ENCODE data around the gene SUSD1. TPM values are rescaled to one million over a fixed set of nuclear protein-coding genes. Genes with fewer than 3 reads are reported as not detected.

Gene SUSD1
- total RNA-seq, 1 experiment from 2014 or later: 19.5 TPM

DNA sequence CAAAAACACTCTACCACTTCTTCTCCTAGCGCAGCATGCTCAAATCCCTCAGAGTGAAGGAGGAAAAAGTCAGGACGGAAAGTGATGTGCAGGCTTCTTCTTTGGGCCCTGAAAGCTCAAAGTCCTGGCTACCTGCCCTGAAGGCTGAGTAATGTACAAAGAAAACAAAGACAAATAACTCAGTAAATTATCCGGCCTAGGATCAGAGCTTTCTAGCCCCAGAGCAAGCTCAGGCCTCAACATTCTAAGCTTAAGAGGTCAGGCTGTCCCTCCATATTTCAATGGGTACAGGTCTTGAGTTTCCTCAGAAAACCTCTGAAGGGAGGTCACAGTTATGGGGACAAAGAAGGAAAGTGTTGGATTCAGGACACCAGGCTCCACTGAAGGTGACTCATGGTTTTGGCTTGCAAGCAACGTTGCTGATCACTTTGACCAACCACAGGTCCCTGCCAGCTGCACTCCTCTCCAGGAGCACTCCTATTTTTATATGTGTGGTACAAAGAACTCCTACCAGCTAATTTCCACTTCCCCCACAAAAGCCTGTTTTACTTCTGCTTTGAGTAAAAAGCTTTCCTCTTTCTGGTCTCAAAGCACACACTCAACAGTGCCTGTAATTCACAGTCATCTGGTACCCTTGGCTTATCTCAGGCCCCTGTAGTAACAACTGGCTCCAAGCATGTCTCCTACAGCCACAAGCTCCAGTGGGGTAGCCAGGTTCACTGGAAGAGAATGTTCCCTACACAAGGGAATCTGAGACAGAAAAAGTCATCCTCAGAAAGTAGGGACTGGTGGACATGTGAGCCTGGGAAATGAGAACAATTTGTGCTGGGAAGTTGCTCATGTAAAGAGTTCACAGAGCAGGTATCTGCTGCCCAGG, 162.8 kb downstream of the SUSD1 start:
- Histone ChIP-seq H3K9me3 (replicated peaks) (0 out of 2 replicates have a peak, but pooled peaks cover 6% of the 10 kb centered on the region), H3K27ac (peak overlapping the region; percentile 84), H3K36me3 (no peaks in the 10 kb centered on the region), H3K4me1 (peaks cover 34% of the 10 kb centered on the region), H3K4me3 (no peak overlapping the region), H3K27me3 (no peaks in the 10 kb centered on the region)
- peak; percentile 90 for DNase-seq

DNA sequence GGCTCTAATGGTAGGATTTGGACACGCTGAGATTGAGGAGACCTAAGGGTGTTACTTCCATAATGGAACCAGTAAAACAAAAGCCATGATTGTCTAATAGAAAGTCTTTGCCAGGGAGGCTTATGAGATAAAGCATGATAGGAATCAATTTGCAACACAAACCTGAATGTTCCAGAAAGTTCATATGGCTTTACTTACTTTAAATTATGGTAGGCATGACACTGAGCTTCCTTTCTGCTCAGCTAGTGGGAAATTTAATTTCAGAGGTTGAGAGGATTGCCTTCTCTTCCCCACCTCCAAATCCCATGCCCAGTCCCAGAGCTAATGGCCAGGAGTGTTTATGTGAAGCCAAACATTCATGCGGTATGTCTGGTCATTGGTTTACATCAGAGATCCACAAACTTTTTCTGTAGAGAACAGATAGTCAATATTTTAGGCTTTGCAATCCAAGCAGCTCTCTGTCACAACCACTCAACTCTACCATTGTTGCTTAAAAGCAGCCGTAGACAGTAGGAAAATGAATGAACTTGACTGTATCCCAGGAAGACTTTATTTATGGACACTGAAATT, 164.0 kb downstream of the SUSD1 start:
- 0 out of 2 replicates have a peak, but pooled peaks cover 6% of the 10 kb centered on the region for H3K9me3 ChIP-seq (replicated peaks)
- H3K4me3 ChIP-seq: no peak overlapping the region
- peaks cover 34% of the 10 kb centered on the region for H3K4me1 ChIP-seq
- no peak overlapping the region for H3K27ac ChIP-seq
- no peaks in the 10 kb centered on the region for H3K27me3 ChIP-seq
- DNase-seq: no peak
- H3K36me3 ChIP-seq: no peaks in the 10 kb centered on the region

DNA sequence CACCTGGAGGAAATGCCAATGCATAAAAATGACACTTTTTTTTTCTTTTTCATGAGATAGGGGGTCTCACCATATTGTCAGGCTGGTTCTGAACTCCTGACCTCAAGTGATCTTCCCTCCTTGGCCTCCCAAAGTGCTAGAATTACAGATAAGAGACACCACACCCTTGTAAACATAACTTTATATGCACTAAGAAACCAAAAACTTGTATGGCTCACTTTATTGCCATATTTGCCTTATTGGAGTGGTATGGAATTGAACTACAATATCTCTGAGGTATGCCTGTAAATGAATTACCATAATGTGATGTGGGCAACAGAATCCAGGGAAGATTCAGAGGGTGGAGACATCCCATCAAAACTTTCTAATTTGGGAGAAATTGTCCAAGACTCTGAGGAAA, 164.6 kb downstream of the SUSD1 start:
- Histone ChIP-seq H3K9me3 (replicated peaks) (0 out of 2 replicates have a peak, but pooled peaks cover 6% of the 10 kb centered on the region), H3K27ac (no peak overlapping the region), H3K36me3 (no peaks in the 10 kb centered on the region), H3K4me1 (peaks cover 34% of the 10 kb centered on the region), H3K4me3 (no peak overlapping the region), H3K27me3 (no peaks in the 10 kb centered on the region)
- DNase-seq: no peak

DNA sequence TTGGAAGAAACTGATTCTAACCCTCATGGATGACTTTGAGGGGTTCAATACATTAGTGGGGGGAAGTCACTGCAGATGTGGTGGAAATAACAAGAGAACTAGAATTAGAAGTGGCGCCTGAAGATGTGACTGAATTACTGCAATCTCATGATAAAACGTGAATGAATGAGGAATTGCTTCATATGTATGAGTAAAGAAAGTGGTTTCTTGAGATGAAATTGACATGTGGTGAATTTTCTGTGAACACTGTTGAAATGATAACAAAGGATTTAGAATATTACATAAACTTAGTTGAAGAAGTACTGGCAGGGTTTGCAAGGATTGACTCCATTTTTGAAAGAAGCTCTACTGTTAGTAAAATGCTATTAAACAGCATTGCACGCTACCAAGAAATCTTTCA, 165.4 kb downstream of the SUSD1 start:
- H3K27me3 ChIP-seq: no peaks in the 10 kb centered on the region
- no peak overlapping the region for H3K4me3 ChIP-seq
- H3K36me3 ChIP-seq: no peaks in the 10 kb centered on the region
- DNase-seq: no peak
- no peak overlapping the region for H3K27ac ChIP-seq
- H3K9me3 ChIP-seq (replicated peaks): 0 out of 2 replicates have a peak, but pooled peaks cover 6% of the 10 kb centered on the region
- peaks cover 34% of the 10 kb centered on the region for H3K4me1 ChIP-seq

DNA sequence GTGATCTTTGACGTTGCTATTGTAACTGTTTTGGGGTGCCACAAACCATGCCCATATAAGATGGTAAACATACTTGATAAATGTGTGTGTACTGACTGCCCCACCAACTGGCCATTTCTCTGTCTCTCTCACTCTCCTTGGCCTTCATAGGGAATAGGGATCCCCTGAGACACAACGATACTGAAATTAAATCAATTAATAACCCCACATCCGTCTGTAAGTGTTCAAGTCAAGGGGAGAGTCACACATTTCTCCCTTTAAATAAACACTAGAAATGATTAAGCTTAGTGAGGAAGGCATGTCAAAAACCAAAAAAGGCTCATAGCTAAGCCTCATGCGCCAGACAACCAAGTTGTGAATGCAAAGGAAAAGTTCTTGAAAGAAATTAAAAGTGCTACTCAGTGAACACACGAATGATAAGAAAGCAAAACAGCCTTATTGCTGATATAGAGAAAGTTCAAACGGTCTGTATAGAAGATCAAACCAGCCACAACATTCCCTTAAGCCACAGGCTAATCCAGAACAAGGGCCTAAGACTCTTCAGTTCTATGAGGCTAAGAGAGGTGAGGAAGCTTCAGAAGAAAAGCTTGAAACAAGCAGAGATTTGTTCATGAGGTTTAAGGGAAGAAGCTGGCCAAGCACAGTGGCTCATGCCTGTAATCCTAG, 167.4 kb downstream of the SUSD1 start:
- H3K4me3 ChIP-seq: no peak overlapping the region
- H3K27ac ChIP-seq: no peak overlapping the region
- H3K27me3 ChIP-seq: no peaks in the 10 kb centered on the region
- peaks cover 29% of the 10 kb centered on the region for H3K4me1 ChIP-seq
- peak in 1 of 2 experiments; percentile 37 for DNase-seq
- H3K9me3 ChIP-seq (replicated peaks): 0 out of 2 replicates have a peak, but pooled peaks cover 6% of the 10 kb centered on the region
- no peaks in the 10 kb centered on the region for H3K36me3 ChIP-seq

DNA sequence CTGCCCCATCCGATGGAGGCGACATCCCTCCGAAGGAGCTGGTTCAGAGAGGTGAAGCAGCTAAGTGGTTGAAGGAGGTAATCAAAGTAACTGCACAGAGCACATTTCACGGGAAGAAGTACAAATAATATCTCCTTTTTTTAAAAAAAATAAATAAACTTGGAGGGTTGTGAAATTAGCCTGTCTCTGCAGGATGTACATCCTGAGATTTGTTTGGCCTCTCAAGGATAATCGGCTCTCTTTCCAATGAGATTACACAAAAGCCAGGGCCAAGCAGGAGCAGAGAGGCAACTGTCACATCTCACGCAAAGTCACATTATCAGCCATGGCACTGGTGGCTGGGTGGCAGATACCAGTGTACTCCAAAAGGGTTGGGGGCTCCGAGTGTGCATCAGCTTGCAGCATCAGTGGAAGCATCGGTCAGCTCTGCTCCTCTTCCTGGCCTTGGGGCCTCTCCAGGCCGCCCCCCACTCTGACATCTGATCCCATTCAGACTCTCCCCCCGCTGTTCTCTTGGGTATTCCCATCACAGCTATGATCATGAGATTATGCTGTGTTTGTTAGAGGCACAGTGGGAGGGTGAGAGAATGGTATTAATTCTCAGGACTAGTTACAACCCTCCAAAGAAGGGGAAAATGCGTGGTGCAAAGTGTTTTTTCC, 168.6 kb downstream of the SUSD1 start:
- H3K4me3 ChIP-seq: no peak overlapping the region
- H3K36me3 ChIP-seq: no peaks in the 10 kb centered on the region
- H3K27ac ChIP-seq: no peak overlapping the region
- H3K27me3 ChIP-seq: no peaks in the 10 kb centered on the region
- peaks cover 19% of the 10 kb centered on the region for H3K4me1 ChIP-seq
- DNase-seq: no peak
- H3K9me3 ChIP-seq (replicated peaks): 0 out of 2 replicates have a peak, but pooled peaks cover 6% of the 10 kb centered on the region

DNA sequence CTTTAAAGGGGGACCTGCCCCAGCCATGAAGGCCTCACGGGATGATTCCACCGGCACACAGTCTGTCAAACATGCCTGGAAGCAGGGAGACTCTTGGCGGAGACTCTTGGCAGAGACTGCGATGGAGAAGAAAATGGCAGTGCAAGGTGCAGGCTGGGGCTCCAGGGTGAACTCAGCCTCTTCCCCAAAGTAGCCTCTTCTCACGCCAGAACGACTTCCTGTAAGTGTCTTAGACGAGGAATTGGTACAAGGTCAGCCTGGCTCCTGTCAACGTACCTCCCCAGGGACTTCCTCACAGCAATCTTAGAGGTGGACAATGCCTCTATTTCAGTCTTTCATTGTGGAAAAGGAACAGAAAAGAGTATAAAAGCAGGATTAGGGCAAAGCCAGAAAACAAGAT, 169.2 kb downstream of the SUSD1 start:
- peaks cover 14% of the 10 kb centered on the region for H3K4me1 ChIP-seq
- no peaks in the 10 kb centered on the region for H3K36me3 ChIP-seq
- no peak overlapping the region for H3K4me3 ChIP-seq
- no peak overlapping the region for H3K27ac ChIP-seq
- no peaks in the 10 kb centered on the region for H3K27me3 ChIP-seq
- H3K9me3 ChIP-seq (replicated peaks): 0 out of 2 replicates have a peak, but pooled peaks cover 2% of the 10 kb centered on the region
- no peak for DNase-seq

DNA sequence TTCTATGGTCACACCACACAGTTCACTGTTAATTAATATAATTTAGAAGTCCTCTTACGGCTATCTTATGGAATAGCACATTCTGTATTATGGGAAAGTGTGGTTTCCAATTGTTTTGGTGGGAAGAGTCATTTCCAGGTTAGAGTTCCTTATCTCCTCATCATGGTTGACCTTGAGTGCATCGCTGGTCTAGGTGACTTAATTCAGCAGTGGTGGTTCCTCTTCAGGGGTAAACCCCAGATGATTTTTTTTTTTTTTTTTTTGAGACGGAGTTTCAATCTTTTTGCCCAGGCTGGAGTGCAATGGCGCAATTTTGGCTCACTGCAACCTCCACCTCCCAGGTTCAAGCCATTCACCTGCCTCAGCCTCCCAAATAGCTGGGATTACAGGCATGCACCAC, 171.6 kb downstream of the SUSD1 start:
- Histone ChIP-seq H3K4me3 (no peak overlapping the region), H3K4me1 (peaks cover 9% of the 10 kb centered on the region), H3K27ac (peak overlapping the region; percentile 41), H3K27me3 (no peaks in the 10 kb centered on the region), H3K9me3 (replicated peaks) (no peaks in the 10 kb centered on the region), H3K36me3 (no peaks in the 10 kb centered on the region)
- no peak for DNase-seq

DNA sequence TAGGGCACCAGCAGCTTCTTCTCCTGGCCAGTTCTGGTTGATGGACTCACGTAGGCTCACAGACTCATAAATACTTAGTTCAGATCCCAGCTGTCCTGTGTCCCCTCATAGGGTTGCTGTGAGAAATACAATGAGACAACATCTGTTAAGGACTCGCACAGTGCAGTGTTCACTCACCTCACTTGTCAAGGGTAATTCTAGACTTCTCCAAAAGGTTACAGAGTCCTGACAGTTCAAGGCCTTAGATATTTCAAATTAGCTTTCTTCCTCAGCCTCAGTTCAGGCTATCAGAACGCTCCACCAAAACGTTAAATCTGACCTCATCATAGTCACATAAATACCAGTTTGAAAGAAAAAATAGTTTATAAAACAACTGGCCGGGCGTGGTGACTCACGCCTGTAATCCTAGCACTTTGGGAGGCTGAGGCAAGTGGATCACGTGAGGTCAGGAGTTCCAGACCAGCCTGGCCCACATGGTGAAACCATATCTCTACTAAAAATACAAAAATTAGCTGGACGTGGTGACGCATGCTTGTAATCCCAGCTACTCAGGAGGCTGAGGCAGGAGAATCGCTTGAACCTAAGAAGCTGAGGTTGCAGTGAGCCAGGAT, 172.1 kb downstream of the SUSD1 start:
- Histone ChIP-seq H3K4me1 (peaks cover 9% of the 10 kb centered on the region), H3K27ac (peak overlapping the region; percentile 41), H3K36me3 (no peaks in the 10 kb centered on the region), H3K4me3 (no peak overlapping the region), H3K27me3 (no peaks in the 10 kb centered on the region), H3K9me3 (replicated peaks) (no peaks in the 10 kb centered on the region)
- DNase-seq: peak; percentile 47 to 64

DNA sequence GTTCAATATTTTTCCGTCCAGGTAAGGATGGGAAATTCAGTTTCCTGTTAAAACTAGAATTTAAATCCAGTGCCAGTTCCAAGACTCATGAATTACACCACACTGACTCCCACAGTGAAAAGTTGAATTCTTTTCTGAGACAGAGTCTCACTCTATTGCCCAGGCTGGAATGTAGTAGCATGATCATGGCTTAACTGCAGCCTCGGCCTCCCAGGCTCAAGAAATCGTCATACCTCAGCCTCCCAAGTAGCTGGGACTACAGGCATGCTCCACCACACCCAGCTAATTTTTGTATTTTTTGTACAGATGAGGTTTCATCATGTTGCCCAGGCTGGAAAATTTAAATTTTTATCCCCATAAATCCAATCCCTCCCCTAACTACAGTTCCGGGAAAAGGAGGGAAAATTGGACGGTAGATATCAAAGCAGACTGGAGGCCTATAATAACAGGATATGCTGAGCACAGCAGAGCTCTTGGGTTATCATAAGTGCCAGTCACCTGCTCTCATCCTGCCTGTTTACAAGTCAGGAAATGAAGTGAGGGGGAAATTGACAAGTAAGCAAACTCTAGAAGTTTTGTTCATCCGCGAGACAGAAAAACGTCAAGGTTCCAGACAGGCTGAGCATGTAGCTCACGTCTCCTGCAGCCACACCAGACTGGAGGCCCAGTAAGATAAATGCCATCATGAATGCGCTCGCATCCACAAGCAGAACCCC, 172.8 kb downstream of the SUSD1 start:
- no peaks in the 10 kb centered on the region for H3K27me3 ChIP-seq

DNA sequence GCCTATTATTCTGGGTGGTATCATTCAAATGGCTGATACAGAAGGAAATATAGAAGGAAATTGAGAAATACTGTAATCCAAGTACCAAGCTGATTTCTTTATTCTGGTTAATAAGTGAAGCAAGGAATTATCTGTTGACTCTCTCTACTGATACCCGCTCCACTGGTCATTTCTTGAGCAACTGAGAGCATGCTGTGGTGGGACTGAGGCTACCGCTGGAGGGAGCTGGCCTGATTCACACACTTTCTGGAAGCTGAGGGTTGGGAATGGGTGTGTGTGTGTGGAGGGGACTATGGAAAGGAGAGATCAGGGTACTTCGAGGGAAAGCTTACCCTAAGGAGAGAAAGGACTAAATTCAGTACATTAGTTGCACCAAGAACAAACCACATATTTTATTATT, 174.4 kb downstream of the SUSD1 start:
- Histone ChIP-seq H3K27me3 (no peaks in the 10 kb centered on the region), H3K9me3 (replicated peaks) (no peaks in the 10 kb centered on the region; the same call in 1 of the 2 replicates), H3K4me1 (peaks cover 18% of the 10 kb centered on the region), H3K36me3 (no peaks in the 10 kb centered on the region), H3K4me3 (no peak overlapping the region), H3K27ac (no peak overlapping the region)
- DNase-seq: no peak

More for the DNA sequence above, 172.8 kb downstream of the SUSD1 start:
- no peak for DNase-seq
- Histone ChIP-seq H3K9me3 (replicated peaks) (no peaks in the 10 kb centered on the region), H3K4me1 (peaks cover 16% of the 10 kb centered on the region), H3K4me3 (no peak overlapping the region), H3K27ac (peak overlapping the region; percentile 41), H3K36me3 (no peaks in the 10 kb centered on the region)

DNA sequence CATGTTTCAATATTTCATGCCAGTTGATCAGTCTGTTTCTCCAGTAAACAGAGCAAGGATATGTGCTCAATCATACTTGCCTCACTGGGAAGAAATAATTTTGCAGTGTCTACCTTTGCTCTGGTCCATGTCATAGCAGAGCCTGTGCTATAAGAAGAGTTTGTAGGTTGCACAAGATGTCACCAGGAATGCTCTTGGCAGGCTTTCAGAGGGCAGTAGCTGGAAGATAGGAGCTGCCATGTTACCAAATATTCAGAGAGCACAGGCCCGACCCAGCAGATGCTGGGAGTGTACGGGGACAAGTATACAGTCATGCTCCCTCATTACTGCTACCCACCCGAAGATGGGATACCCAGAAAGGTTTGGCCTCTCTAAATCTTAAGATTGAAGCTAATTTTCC, 175.8 kb downstream of the SUSD1 start:
- Histone ChIP-seq H3K27me3 (no peaks in the 10 kb centered on the region), H3K4me1 (peaks cover 18% of the 10 kb centered on the region), H3K27ac (no peak overlapping the region), H3K36me3 (no peaks in the 10 kb centered on the region), H3K9me3 (replicated peaks) (no peaks in the 10 kb centered on the region; the same call in 1 of the 2 replicates), H3K4me3 (no peak overlapping the region)
- no peak for DNase-seq

DNA sequence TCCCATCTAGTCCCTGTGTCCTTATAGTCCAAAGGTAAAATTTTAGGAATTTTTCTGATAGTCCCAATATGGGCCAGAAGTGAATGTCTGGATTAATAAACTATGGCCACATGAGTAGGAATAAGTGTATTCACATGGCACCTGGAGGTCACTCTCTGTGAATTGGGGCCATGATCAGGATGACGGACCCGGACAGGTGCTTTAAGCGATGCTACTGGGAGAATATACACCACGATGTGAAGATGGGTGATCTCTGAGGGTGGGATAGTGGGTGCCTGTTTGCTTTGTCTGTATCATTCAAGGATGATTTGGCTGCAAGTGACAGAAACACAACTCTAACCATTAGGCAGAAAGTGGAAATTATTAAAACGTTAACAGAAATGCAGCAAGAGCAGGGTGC, 177.3 kb downstream of the SUSD1 start:
- DNase-seq: peak; percentile 53 to 74
- peaks cover 14% of the 10 kb centered on the region for H3K4me1 ChIP-seq
- no peaks in the 10 kb centered on the region for H3K27me3 ChIP-seq
- no peak overlapping the region for H3K4me3 ChIP-seq
- H3K36me3 ChIP-seq: no peaks in the 10 kb centered on the region
- no peaks in the 10 kb centered on the region; the same call in 1 of the 2 replicates for H3K9me3 ChIP-seq (replicated peaks)
- H3K27ac ChIP-seq: no peak overlapping the region

Measured in SJCRH30 (cell line).